DOHH2 (cell line): ENCODE data around the gene TRMT2A.

Experiments
- H3F3A ChIP-seq: fragments of 200-600 bp; sonication (generic), shearing (Covaris generic); 2 replicates; pipeline ENCODE4 v1.6.0; 2016; ENCODE audit warnings: antibody characterized with exemption, mild to moderate bottlenecking; ENCODE audit not compliant: control insufficient read depth, insufficient read depth
- H3K27ac ChIP-seq: fragments of 200-600 bp; sonication (generic); 2 replicates; pipeline ENCODE4 v1.5.1; 2014; ENCODE audit warnings: low read depth, mild to moderate bottlenecking, low read length, moderate library complexity
- H3K27me3 ChIP-seq: fragments of 200-600 bp; sonication (generic); 2 replicates; pipeline ENCODE4 v1.6.1; 2014; ENCODE audit warnings: mild to moderate bottlenecking, low read length, mixed read lengths; ENCODE audit not compliant: control insufficient read depth
- H3K36me3 ChIP-seq: fragments of 200-600 bp; sonication (generic); 2 replicates; pipeline ENCODE4 v1.6.1; 2014; ENCODE audit warnings: mild to moderate bottlenecking, low read length, moderate library complexity, mixed read lengths; ENCODE audit not compliant: control insufficient read depth
- H3K4me1 ChIP-seq: fragments of 200-600 bp; sonication (generic); 2 replicates; pipeline ENCODE4 v1.6.1; 2014; ENCODE audit warnings: mild to moderate bottlenecking, low read length, mixed read lengths; ENCODE audit not compliant: control insufficient read depth
- H3K4me2 ChIP-seq: fragments of 200-600 bp; sonication (generic); 2 replicates; pipeline ENCODE4 v1.6.0; 2014; ENCODE audit warnings: mild to moderate bottlenecking, low read length, moderate library complexity
- H3K4me3 ChIP-seq: fragments of 200-600 bp; sonication (generic); 2 replicates; pipeline ENCODE4 v1.5.1; 2014; ENCODE audit warnings: mild to moderate bottlenecking, low read length, mixed read lengths
- H3K79me2 ChIP-seq: fragments of 200-600 bp; sonication (generic); 2 replicates; pipeline ENCODE4 v1.6.1; 2014; ENCODE audit warnings: mild to moderate bottlenecking, low read length, mixed read lengths; ENCODE audit not compliant: control insufficient read depth
- H3K9me2 ChIP-seq: fragments of 200-600 bp; sonication (generic); replicated peaks from 2 replicates; pipeline ENCODE4 v1.6.1; 2014; ENCODE audit warnings: mild to moderate bottlenecking, low read length, mixed read lengths; ENCODE audit not compliant: control insufficient read depth
- H3K9me3 ChIP-seq: fragments of 200-600 bp; sonication (generic); 2 replicates; pipeline ENCODE4 v1.6.1; 2014; ENCODE audit warnings: antibody characterized with exemption, low read length, mixed read lengths; ENCODE audit not compliant: control insufficient read depth, insufficient read depth
- H4K20me1 ChIP-seq: fragments of 200-600 bp; sonication (generic); 2 replicates; pipeline ENCODE4 v1.6.0; 2014; ENCODE audit warnings: low read depth, mild to moderate bottlenecking, antibody characterized with exemption, low read length, moderate library complexity; ENCODE audit not compliant: control insufficient read depth, insufficient read depth
- EZH2phosphoT487 ChIP-seq: fragments of 200-600 bp; sonication (generic); IDR thresholded peaks from 2 replicates; pipeline ENCODE4 v1.6.1; 2017; ENCODE audit warnings: borderline replicate concordance, mild to moderate bottlenecking, antibody characterized with exemption, low read length, moderate library complexity, mixed read lengths
- TF ChIP-seq, protein P1 (sequence below): fragments of 200-600 bp; sonication (generic); IDR thresholded peaks from one replicate; pipeline ENCODE4 v1.5.1; 2014; ENCODE audit warnings: antibody characterized with exemption, mild to moderate bottlenecking, low read depth, low read length; ENCODE audit not compliant: poor library complexity, severe bottlenecking

The TRMT2A gene

DNA sequence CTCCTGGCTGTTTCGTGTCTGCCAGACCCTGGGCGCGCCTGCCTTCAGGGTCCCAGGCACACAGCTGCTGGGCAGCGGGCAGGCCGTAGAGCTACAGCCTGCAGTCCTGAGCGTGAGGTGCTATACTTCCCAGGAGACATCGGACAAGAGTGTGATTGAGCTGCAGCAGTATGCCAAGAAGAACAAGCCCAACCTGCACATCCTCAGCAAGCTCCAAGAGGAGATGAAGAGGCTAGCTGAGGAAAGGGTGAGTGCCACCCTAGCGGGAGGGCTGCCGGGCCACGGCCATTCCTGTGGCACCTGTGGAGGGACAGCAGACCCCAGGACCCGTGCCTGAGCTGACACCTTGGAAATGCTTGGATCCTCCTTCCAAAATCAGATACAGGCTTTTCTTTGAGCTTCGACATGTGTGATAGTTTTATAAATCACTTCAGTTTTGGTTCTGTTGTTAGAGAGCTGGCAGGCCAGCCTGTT is 8.2 kb downstream of the TRMT2A start:
- Histone ChIP-seq H3K4me2 (no peak overlapping the region), H3K27me3 (no peaks in the 10 kb centered on the region), H3K27ac (no peak overlapping the region), H3K4me1 (0 out of 2 replicates have a peak, but pooled peaks cover 3% of the 10 kb centered on the region), H3K9me3 (no peaks in the 10 kb centered on the region), H3F3A (peaks cover 13% of the 10 kb centered on the region), H3K36me3 (peaks cover 92% of the 10 kb centered on the region), H3K4me3 (no peak overlapping the region), H3K79me2 (peaks cover 8% of the 10 kb centered on the region), H3K9me2 (no peaks in the 10 kb centered on the region), H4K20me1 (no peaks in the 10 kb centered on the region)
- TF ChIP-seq, protein P1, sequence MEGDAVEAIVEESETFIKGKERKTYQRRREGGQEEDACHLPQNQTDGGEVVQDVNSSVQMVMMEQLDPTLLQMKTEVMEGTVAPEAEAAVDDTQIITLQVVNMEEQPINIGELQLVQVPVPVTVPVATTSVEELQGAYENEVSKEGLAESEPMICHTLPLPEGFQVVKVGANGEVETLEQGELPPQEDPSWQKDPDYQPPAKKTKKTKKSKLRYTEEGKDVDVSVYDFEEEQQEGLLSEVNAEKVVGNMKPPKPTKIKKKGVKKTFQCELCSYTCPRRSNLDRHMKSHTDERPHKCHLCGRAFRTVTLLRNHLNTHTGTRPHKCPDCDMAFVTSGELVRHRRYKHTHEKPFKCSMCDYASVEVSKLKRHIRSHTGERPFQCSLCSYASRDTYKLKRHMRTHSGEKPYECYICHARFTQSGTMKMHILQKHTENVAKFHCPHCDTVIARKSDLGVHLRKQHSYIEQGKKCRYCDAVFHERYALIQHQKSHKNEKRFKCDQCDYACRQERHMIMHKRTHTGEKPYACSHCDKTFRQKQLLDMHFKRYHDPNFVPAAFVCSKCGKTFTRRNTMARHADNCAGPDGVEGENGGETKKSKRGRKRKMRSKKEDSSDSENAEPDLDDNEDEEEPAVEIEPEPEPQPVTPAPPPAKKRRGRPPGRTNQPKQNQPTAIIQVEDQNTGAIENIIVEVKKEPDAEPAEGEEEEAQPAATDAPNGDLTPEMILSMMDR = no peak
- TF ChIP-seq EZH2phosphoT487 = no peak

DNA sequence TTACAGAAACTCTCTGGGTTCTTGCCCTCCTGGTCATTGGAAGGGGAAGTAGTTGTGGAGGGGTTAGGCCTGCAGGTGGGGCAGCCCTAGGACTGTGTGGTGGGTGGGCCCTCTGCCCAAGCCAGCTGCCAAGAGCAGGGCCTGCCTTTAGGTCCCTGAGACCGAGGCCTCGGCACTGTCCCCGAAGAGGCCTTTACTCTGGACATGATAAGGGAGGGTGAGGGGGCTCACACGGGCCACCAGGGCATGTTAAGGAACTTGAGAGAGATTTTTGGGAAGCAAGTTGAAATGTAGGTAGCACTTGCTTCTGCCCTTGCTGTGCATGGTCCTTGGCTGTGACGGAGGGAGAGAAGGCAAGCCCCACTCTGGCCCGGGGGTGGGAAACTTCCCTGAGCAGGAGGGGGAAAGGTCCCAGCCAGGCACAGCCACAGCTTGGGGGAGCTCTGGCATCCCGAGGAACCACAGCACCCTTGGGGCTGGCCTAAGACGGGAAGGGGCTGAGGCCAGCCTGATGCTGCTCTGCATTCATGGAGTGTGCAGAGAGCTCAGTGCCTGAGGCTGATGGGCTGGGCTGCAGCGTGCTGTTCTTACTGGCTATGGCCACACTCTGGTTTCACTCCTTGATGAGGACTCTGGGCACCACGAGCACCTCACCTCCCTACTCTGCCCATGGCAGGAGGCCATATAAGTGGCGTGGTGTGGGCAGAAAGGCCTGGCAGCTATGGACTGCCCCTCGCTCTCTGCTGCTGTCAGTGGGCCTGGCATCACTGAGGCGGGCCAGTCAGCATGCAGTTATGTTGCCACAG is 8.9 kb downstream of the TRMT2A start:
- Histone ChIP-seq H3K9me3 (no peaks in the 10 kb centered on the region), H3K79me2 (peaks cover 6% of the 10 kb centered on the region), H3K4me3 (no peak overlapping the region), H3K36me3 (peaks cover 91% of the 10 kb centered on the region), H3K27ac (no peak overlapping the region), H3K27me3 (no peaks in the 10 kb centered on the region), H3F3A (peaks cover 13% of the 10 kb centered on the region), H3K4me2 (no peak overlapping the region), H3K4me1 (0 out of 2 replicates have a peak, but pooled peaks cover 3% of the 10 kb centered on the region), H4K20me1 (no peaks in the 10 kb centered on the region), H3K9me2 (no peaks in the 10 kb centered on the region)
- TF ChIP-seq, protein P1 = no peak
- no peak for TF ChIP-seq EZH2phosphoT487

DNA sequence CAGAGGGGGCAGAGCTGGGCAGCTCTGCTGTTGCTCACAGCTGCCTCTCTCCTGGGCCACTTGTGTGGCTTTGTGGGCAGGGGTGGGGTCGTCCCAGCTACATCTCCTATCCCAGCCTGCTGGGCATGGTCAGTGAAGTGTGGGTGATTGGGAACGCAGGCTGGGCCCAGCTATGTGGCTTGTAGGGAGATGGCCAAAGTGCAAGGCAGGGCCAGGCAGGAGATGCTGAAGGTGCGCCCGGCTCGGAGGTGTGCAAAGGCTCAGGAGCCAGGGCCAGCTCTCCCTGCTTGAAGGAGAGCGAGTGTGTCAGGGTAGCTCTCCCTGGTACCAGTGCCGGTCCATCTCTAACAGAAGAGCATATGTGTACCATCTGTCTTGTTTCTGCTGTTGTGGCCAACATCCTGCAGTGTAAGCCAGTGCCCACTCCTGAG is 9.5 kb downstream of the TRMT2A start:
- H3K36me3 ChIP-seq = peaks cover 86% of the 10 kb centered on the region
- no peak overlapping the region for H3K27ac ChIP-seq
- no peaks in the 10 kb centered on the region for H3K27me3 ChIP-seq
- no peaks in the 10 kb centered on the region for H3K9me2 ChIP-seq
- H3F3A ChIP-seq = peaks cover 13% of the 10 kb centered on the region
- H3K79me2 ChIP-seq = peaks cover 8% of the 10 kb centered on the region
- H3K4me3 ChIP-seq = no peak overlapping the region
- no peak for TF ChIP-seq EZH2phosphoT487
- TF ChIP-seq, protein P1 = no peak
- no peaks in the 10 kb centered on the region for H3K9me3 ChIP-seq
- H4K20me1 ChIP-seq = no peaks in the 10 kb centered on the region
- H3K4me1 ChIP-seq = 0 out of 2 replicates have a peak, but pooled peaks cover 3% of the 10 kb centered on the region
- H3K4me2 ChIP-seq = no peak overlapping the region
